GM23338 (cell line): ENCODE measurements around the gene ADAM11. TPM values are rescaled to one million over a fixed set of nuclear protein-coding genes. Genes with fewer than 3 reads are reported as not detected.

ENCODE experiments used
- ATAC-seq: fragments of 200-7000 bp; cut with Tn5 transposase; 3 replicates; pipeline ENCODE4 v1.9.1; 2020
- DNase-seq: peaks from one replicate; pipeline ENCODE4 v3.0.0-alpha.2; 2015; ENCODE audit warnings: low spot score
- H2AFZ ChIP-seq: fragments of 200-600 bp; sonication (generic); 2 replicates; pipeline ENCODE4 v1.8.0; 2016; ENCODE audit warnings: antibody characterized with exemption, mild to moderate bottlenecking, moderate library complexity
- H3F3A ChIP-seq: fragments of 200-600 bp; sonication (generic); replicated peaks from 2 replicates; pipeline ENCODE4 v1.8.0; 2017; ENCODE audit warnings: antibody characterized with exemption, mixed run types, low read depth
- H3K27ac ChIP-seq: fragments of 200-600 bp; sonication (generic); 2 replicates; pipeline ENCODE4 v1.6.1; 2016; ENCODE audit warnings: low read depth
- H3K27me3 ChIP-seq: fragments of 200-600 bp; sonication (generic); 2 replicates; pipeline ENCODE4 v1.8.0; 2016; ENCODE audit warnings: mild to moderate bottlenecking, mixed run types, moderate library complexity; ENCODE audit not compliant: insufficient read depth
- H3K36me3 ChIP-seq: fragments of 200-600 bp; sonication (generic); 2 replicates; pipeline ENCODE4 v1.8.0; 2016; ENCODE audit warnings: mild to moderate bottlenecking; ENCODE audit not compliant: insufficient read depth
- H3K4me1 ChIP-seq: fragments of 200-600 bp; sonication (generic); 2 replicates; pipeline ENCODE4 v1.8.0; 2016; ENCODE audit warnings: mild to moderate bottlenecking, moderate library complexity; ENCODE audit not compliant: insufficient read depth
- H3K4me2 ChIP-seq: fragments of 200-600 bp; sonication (generic); 2 replicates; pipeline ENCODE4 v1.7.1; 2017; ENCODE audit warnings: mixed run types
- H3K4me3 ChIP-seq: fragments of 200-600 bp; sonication (generic); 2 replicates; pipeline ENCODE4 v1.6.1; 2016; ENCODE audit warnings: mixed run types
- H3K79me2 ChIP-seq: fragments of 200-600 bp; sonication (generic); replicated peaks from 2 replicates; pipeline ENCODE4 v1.8.0; 2017; ENCODE audit warnings: mild to moderate bottlenecking; ENCODE audit not compliant: insufficient read depth
- H3K9me2 ChIP-seq: fragments of 200-600 bp; sonication (generic); 2 replicates; pipeline ENCODE4 v1.8.0; 2017; ENCODE audit not compliant: insufficient read depth
- H4K20me1 ChIP-seq: fragments of 200-600 bp; sonication (generic); replicated peaks from 2 replicates; pipeline ENCODE4 v1.8.0; 2017; ENCODE audit warnings: mild to moderate bottlenecking; ENCODE audit not compliant: insufficient read depth
- H3K27ac Mint-ChIP-seq: 2 replicates; pipeline ENCODE4 v1.8.0; 2020; ENCODE audit warnings: inconsistent platforms, mild to moderate bottlenecking, moderate library complexity, mixed read lengths
- H3K27me3 Mint-ChIP-seq: 3 replicates; pipeline ENCODE4 v1.8.0; 2022; ENCODE audit warnings: low read depth, mild to moderate bottlenecking, moderate library complexity, mixed read lengths, inconsistent platforms; ENCODE audit not compliant: insufficient read depth, poor library complexity
- H3K36me3 Mint-ChIP-seq: 3 replicates; pipeline ENCODE4 v1.8.0; 2021; ENCODE audit warnings: low read depth, mild to moderate bottlenecking, inconsistent platforms, moderate library complexity, mixed read lengths
- H3K4me1 Mint-ChIP-seq: 3 replicates; pipeline ENCODE4 v1.8.0; 2020; ENCODE audit warnings: mild to moderate bottlenecking, inconsistent platforms, mixed read lengths
- H3K4me3 Mint-ChIP-seq: 3 replicates; pipeline ENCODE4 v1.8.0; 2021; ENCODE audit warnings: moderate library complexity, mild to moderate bottlenecking, inconsistent platforms, mixed read lengths
- H3K9me3 Mint-ChIP-seq: 3 replicates; pipeline ENCODE4 v1.8.0; 2020; ENCODE audit warnings: moderate library complexity, mild to moderate bottlenecking, inconsistent platforms, mixed read lengths
- CREB1 ChIP-seq: fragments of 250-450 bp; sonication (Bioruptor Pico); IDR thresholded peaks from 2 replicates; pipeline ENCODE4 v1.5.0; 2020; ENCODE audit warnings: low read depth, mild to moderate bottlenecking, moderate library complexity
- CTCF ChIP-seq, 2 experiments: fragments of 200-600 bp in 1 of 2; sonication (generic) in 1 of 2; conservative IDR thresholded peaks; 2 replicates each; pipeline versions ENCODE4 v1.5.1 to v1.6.1; 2016 to 2017; ENCODE audit warnings: antibody characterized with exemption in 2 of 2, low read depth in 2 of 2, mild to moderate bottlenecking in 2 of 2, moderate library complexity in 1 of 2
- ETS1 ChIP-seq: IDR thresholded peaks from 2 replicates; pipeline ENCODE4 v1.6.1; 2016; ENCODE audit warnings: antibody characterized with exemption
- EZH2 ChIP-seq: fragments of 200-600 bp; sonication (generic); IDR thresholded peaks from one replicate; pipeline ENCODE4 v1.8.0; 2017; ENCODE audit warnings: antibody characterized with exemption, mild to moderate bottlenecking, low read depth; ENCODE audit not compliant: unreplicated experiment
- EZH2phosphoT487 ChIP-seq: fragments of 200-600 bp; sonication (generic); IDR thresholded peaks from one replicate; pipeline ENCODE4 v1.8.1; 2018; ENCODE audit warnings: antibody characterized with exemption; ENCODE audit not compliant: unreplicated experiment
- JUNB ChIP-seq: IDR thresholded peaks from one replicate; pipeline ENCODE4 v1.6.1; 2016; ENCODE audit warnings: antibody characterized with exemption; ENCODE audit not compliant: unreplicated experiment
- NANOG ChIP-seq: IDR thresholded peaks from 2 replicates; pipeline ENCODE4 v1.6.1; 2016; ENCODE audit warnings: antibody characterized with exemption, borderline replicate concordance
- POLR2AphosphoS5 ChIP-seq: IDR thresholded peaks from 2 replicates; pipeline ENCODE4 v1.6.1; 2016; ENCODE audit warnings: antibody characterized with exemption, low read depth
- REST ChIP-seq: IDR thresholded peaks from one replicate; pipeline ENCODE4 v1.6.1; 2018; ENCODE audit warnings: antibody characterized with exemption; ENCODE audit not compliant: unreplicated experiment
- STAT1 ChIP-seq: IDR thresholded peaks from one replicate; pipeline ENCODE4 v1.6.1; 2016; ENCODE audit warnings: antibody characterized with exemption; ENCODE audit not compliant: unreplicated experiment
- ZNF114 ChIP-seq: fragments of 250-450 bp; sonication (Bioruptor Pico); IDR thresholded peaks from 2 replicates; pipeline ENCODE4 v1.5.0; 2020; ENCODE audit warnings: mild to moderate bottlenecking, moderate library complexity
- ZNF331 ChIP-seq: fragments of 250-450 bp; sonication (Bioruptor Pico); IDR thresholded peaks from 2 replicates; pipeline ENCODE4 v1.5.0; 2020; ENCODE audit warnings: low read depth, mild to moderate bottlenecking, moderate library complexity
- ZNF462 ChIP-seq: fragments of 250-450 bp; sonication (Bioruptor Pico); IDR thresholded peaks from 2 replicates; pipeline ENCODE4 v1.5.0; 2020; ENCODE audit warnings: mild to moderate bottlenecking, moderate library complexity
- polyA plus RNA-seq: library from polyadenylated mRNA; unstranded; fragments of >200 nt; fragmentation: Nextera tagmentation; extraction: Ambion mirVana; gene quantifications from 2 replicates; pipeline ENCODE4 v1.2.1, GENCODE V29; 2016
- total RNA-seq: library from RNA; depleted of rRNA; stranded (reverse); fragments of >200 nt; shearing (Covaris generic); gene quantifications from 2 replicates; pipeline ENCODE4 v1.2.3, GENCODE V29; 2014

The ADAM11 gene
- total and polyA plus RNA-seq, 2 experiments from 2014 or later = 0.55 to 4.7 TPM

- no peak for DNase-seq
- peaks cover 28% of the 10 kb centered on the region for H3K4me1 Mint-ChIP-seq
- H3K9me3 Mint-ChIP-seq = peaks cover 2% of the 10 kb centered on the region; the same call in 1 of the 3 replicates
- Histone ChIP-seq H3K36me3 (no peaks in the 10 kb centered on the region), H4K20me1 (peaks cover 43% of the 10 kb centered on the region), H3K4me1 (peaks cover 36% of the 10 kb centered on the region), H3K4me3 (peak overlapping the region; percentile 75), H3K4me2 (peak overlapping the region; percentile 80), H3K9me2 (no peaks in the 10 kb centered on the region), H3F3A (peaks cover 6% of the 10 kb centered on the region; the same call in 1 of the 2 replicates), H2AFZ (no peak overlapping the region), H3K27ac (no peak overlapping the region), H3K27me3 (no peaks in the 10 kb centered on the region), H3K79me2 (peaks cover 54% of the 10 kb centered on the region)
- TF ChIP-seq EZH2 = no peak
- no peak for TF ChIP-seq POLR2AphosphoS5
- TF ChIP-seq STAT1 = no peak
- no peak for TF ChIP-seq EZH2phosphoT487
- no peak for TF ChIP-seq REST
- TF ChIP-seq ZNF462 = no peak
- no peak for TF ChIP-seq CREB1 (CRISPR knock-in tag)
- no peak for TF ChIP-seq ZNF331
- no peak for TF ChIP-seq ZNF114 (CRISPR knock-in tag)
- no peak for TF ChIP-seq JUNB
- TF ChIP-seq NANOG = no peak
- TF ChIP-seq ETS1 = no peak
- TF ChIP-seq CTCF (conservative IDR thresholded peaks at IDR 0.05; ENCODE audit: low read depth in 2 of 2) = no peak
- peaks cover 14% of the 10 kb centered on the region for H3K36me3 Mint-ChIP-seq
- no peak for ATAC-seq
- H3K27ac Mint-ChIP-seq = peak overlapping the region; percentile 95
- peak overlapping the region; percentile 96 for H3K4me3 Mint-ChIP-seq
- peaks cover 12% of the 10 kb centered on the region for H3K27me3 Mint-ChIP-seq
These were observed 70.2 kb downstream of the ADAM11 start for GRCh38 chr17:44828919-44829522.
